Measurements from ENCODE around the gene MAPK9.

Gene MAPK9

GRCh38 chr5:180259260-180259611 is 32.6 kb downstream of the MAPK9 start:
- TF ChIP-seq CTCF (IDR thresholded peaks at IDR 0.05; ENCODE audit: low read depth, low read length) (no peak), MYC (IDR thresholded peaks at IDR 0.05; ENCODE audit: low read depth, low read length) (no peak), POLR2A (IDR thresholded peaks at IDR 0.05; ENCODE audit: extremely low read depth, insufficient read length) (no peak)
- DNase-seq (ENCODE audit: low read depth) = no peak
- H3K4me3 ChIP-seq (ENCODE audit: low read depth, low read length) = no peak overlapping the region

GRCh38 chr5:180253036-180253824 is 38.7 kb downstream of the MAPK9 start:
- H3K4me3 ChIP-seq (ENCODE audit: low read depth, low read length) = no peak overlapping the region
- DNase-seq (ENCODE audit: low read depth) = peak; percentile 17
- no peak for TF ChIP-seq MYC (IDR thresholded peaks at IDR 0.05; ENCODE audit: low read depth, low read length)

GRCh38 chr5:180251887-180252286 is 40.0 kb downstream of the MAPK9 start:
- H3K4me3 ChIP-seq (ENCODE audit: low read depth, low read length) = no peak overlapping the region
- no peak for DNase-seq (ENCODE audit: low read depth)
- TF ChIP-seq MYC (IDR thresholded peaks at IDR 0.05; ENCODE audit: low read depth, low read length) = no peak
- TF ChIP-seq CTCF (IDR thresholded peaks at IDR 0.05; ENCODE audit: low read depth, low read length) = no peak
- TF ChIP-seq POLR2A (IDR thresholded peaks at IDR 0.05; ENCODE audit: extremely low read depth, insufficient read length) = no peak
- no peak for TF ChIP-seq MAX (IDR thresholded peaks at IDR 0.05; ENCODE audit: low read depth, low read length)

- H3K4me3 ChIP-seq (ENCODE audit: low read depth, low read length) = no peak overlapping the region
- TF ChIP-seq POLR2A (IDR thresholded peaks at IDR 0.05; ENCODE audit: extremely low read depth, insufficient read length) (no peak), CTCF (IDR thresholded peaks at IDR 0.05; ENCODE audit: low read depth, low read length) (no peak)
- no peak for DNase-seq (ENCODE audit: low read depth)
These were observed 40.7 kb downstream of the MAPK9 start for GRCh38 chr5:180251141-180251540.

GRCh38 chr5:180250329-180250728 is 41.6 kb downstream of the MAPK9 start:
- no peak for DNase-seq (ENCODE audit: low read depth)
- TF ChIP-seq MYC (IDR thresholded peaks at IDR 0.05; ENCODE audit: low read depth, low read length) (no peak), MAX (IDR thresholded peaks at IDR 0.05; ENCODE audit: low read depth, low read length) (no peak), POLR2A (IDR thresholded peaks at IDR 0.05; ENCODE audit: extremely low read depth, insufficient read length) (no peak), CTCF (IDR thresholded peaks at IDR 0.05; ENCODE audit: low read depth, low read length) (no peak)
- no peak overlapping the region for H3K4me3 ChIP-seq (ENCODE audit: low read depth, low read length)

GRCh38 chr5:180241600-180241999 is 50.3 kb downstream of the MAPK9 start:
- TF ChIP-seq CTCF (IDR thresholded peaks at IDR 0.05; ENCODE audit: low read depth, low read length) (no peak), MAX (IDR thresholded peaks at IDR 0.05; ENCODE audit: low read depth, low read length) (no peak), POLR2A (IDR thresholded peaks at IDR 0.05; ENCODE audit: extremely low read depth, insufficient read length) (no peak), MYC (IDR thresholded peaks at IDR 0.05; ENCODE audit: low read depth, low read length) (no peak)
- H3K4me3 ChIP-seq (ENCODE audit: low read depth, low read length) = no peak overlapping the region
- no peak for DNase-seq (ENCODE audit: low read depth)

Data from NB4 (cell line).